BJ (cell line): ENCODE measurements around the gene RNF141. TPM values are rescaled to one million over a fixed set of nuclear protein-coding genes. Genes with fewer than 3 reads are reported as not detected.

Source experiments
- CTCF ChIA-PET: fragments of 350-600 bp; formaldehyde crosslinking; extraction: SDS; loops from one replicate; lab custom pipeline; 2021; ENCODE audit warnings: antibody characterized with exemption, inconsistent platforms; lab: Yijun Ruan, JAX
- POLR2A ChIA-PET: fragments of 300-600 bp; sonication (Branson Sonifier 250); formaldehyde crosslinking; extraction: SDS; loops from one replicate; lab custom pipeline; 2021; ENCODE audit warnings: antibody characterized with exemption; lab: Charles Lee
- DNase-seq: peaks from one replicate; pipeline ENCODE4 v3.0.0-alpha.2; 2011; ENCODE audit warnings: low read depth
- H3K27me3 ChIP-seq: 2 replicates; pipeline ENCODE4 v1.6.0; 2011; ENCODE audit warnings: low read length; ENCODE audit not compliant: control insufficient read depth, insufficient read depth
- H3K36me3 ChIP-seq: 2 replicates; pipeline ENCODE4 v1.5.1; 2011; ENCODE audit warnings: low read length; ENCODE audit not compliant: control insufficient read depth, insufficient read depth
- H3K4me3 ChIP-seq: 2 replicates; pipeline ENCODE4 v1.5.1; 2011; ENCODE audit warnings: low read depth, mild to moderate bottlenecking, control low read depth, low read length
- CTCF ChIP-seq: IDR thresholded peaks from 2 replicates; pipeline ENCODE4 v1.5.1; 2011; ENCODE audit warnings: low read depth, mild to moderate bottlenecking, control low read depth, inconsistent platforms, low read length, moderate library complexity; ENCODE audit not compliant: insufficient read depth
- polyA minus RNA-seq: library from RNA; depleted of rRNA, polyadenylated mRNA; stranded (reverse); fragments of >200 nt; gene quantifications from 2 replicates; pipeline ENCODE4 v1.2.3, GENCODE V29; 2011; rRNA and poly(A)+ RNA removed
- polyA plus RNA-seq: library from polyadenylated mRNA; depleted of rRNA; stranded (reverse); fragments of >200 nt; gene quantifications from 2 replicates; pipeline ENCODE4 v1.2.3, GENCODE V29; 2011; rRNA removed

RNF141 gene
- polyA plus RNA-seq (12.1 and 27.5 TPM in 2 replicates), polyA minus RNA-seq (7.2 and 9.4 TPM in 2 replicates)

GRCh38 chr11:10540915-10541560, at the start of gene RNF141:
TSS of gene RNF141 (minus strand) at chr11:10541187. CDS start at chr11:10534158, 7,029 bp downstream.
- Histone ChIP-seq H3K27me3 (no peaks in the 10 kb centered on the region), H3K4me3 (peak within 1 kb of the TSS; percentile 79), H3K36me3 (no peaks in the 10 kb centered on the region)
- ChIA-PET POLR2A (interaction anchor here (1.0 kb wide), 1 partner anchor 28 kb away, joined by 3 read pairs; the partner anchor contains the start of gene LYVE1), CTCF (interaction anchor here (0.6 to 3.3 kb wide), 40 partner anchors 8 to 196 kb away, joined by 3 to 20 read pairs (median 4); no protein-coding TSS in a partner anchor)
- TF ChIP-seq CTCF: peak; percentile 92
- DNase-seq: peak; percentile 42

- TF ChIP-seq CTCF: no peak
- DNase-seq: peak; percentile 40
- Histone ChIP-seq H3K27me3 (no peaks in the 10 kb centered on the region), H3K4me3 (no peak overlapping the region), H3K36me3 (peaks cover 10% of the 10 kb centered on the region)
- ChIA-PET POLR2A (no interaction called here), CTCF (interaction anchor here (1.1 to 1.2 kb wide), 2 partner anchors 16 to 66 kb away, joined by 3 to 4 read pairs; no protein-coding TSS in a partner anchor)
Measured at GRCh38 chr11:10590218-10590915, 49.4 kb upstream of the RNF141 start.

GRCh38 chr11:10588904-10589303, 47.9 kb upstream of the RNF141 start:
- H3K4me3 ChIP-seq: no peak overlapping the region
- DNase-seq: no peak

GRCh38 chr11:10587995-10588394, 47.0 kb upstream of the RNF141 start:
- CTCF ChIA-PET: interaction anchor here (0.9 to 1.5 kb wide), 2 partner anchors 18 to 140 kb away, joined by 4 read pairs; no protein-coding TSS in a partner anchor
- Histone ChIP-seq H3K27me3 (no peaks in the 10 kb centered on the region), H3K36me3 (peaks cover 4% of the 10 kb centered on the region; the same call in 1 of the 2 replicates), H3K4me3 (no peak overlapping the region)
- DNase-seq: no peak
- TF ChIP-seq CTCF: no peak
- POLR2A ChIA-PET: no interaction called here

More at GRCh38 chr11:10588904-10589303, 47.9 kb upstream of the RNF141 start:
- ChIA-PET POLR2A (no interaction called here), CTCF (interaction anchor here (1.5 kb wide), 1 partner anchor 139 kb away, joined by 4 read pairs; no protein-coding TSS in a partner anchor)
- H3K36me3 ChIP-seq: peaks cover 7% of the 10 kb centered on the region
- H3K27me3 ChIP-seq: no peaks in the 10 kb centered on the region
- TF ChIP-seq CTCF: no peak

GRCh38 chr11:10587388-10587787, 46.4 kb upstream of the RNF141 start:
- Histone ChIP-seq H3K27me3 (no peaks in the 10 kb centered on the region), H3K4me3 (no peak overlapping the region), H3K36me3 (peaks cover 4% of the 10 kb centered on the region; the same call in 1 of the 2 replicates)
- ChIA-PET POLR2A (no interaction called here), CTCF (interaction anchor here (0.9 to 1.5 kb wide), 2 partner anchors 19 to 140 kb away, joined by 4 read pairs; no protein-coding TSS in a partner anchor)
- TF ChIP-seq CTCF: no peak
- DNase-seq: no peak
